Hepatocyte (in vitro differentiated cells): ENCODE data around the gene TRAF3IP1. TPM values are rescaled to one million over a fixed set of nuclear protein-coding genes. Genes with fewer than 3 reads are reported as not detected.
A peak's percentile ranks its signal among the peaks of the same experiment; 100 is the strongest.

Experiments used
- DNase-seq: peaks from one replicate; pipeline ENCODE4 v3.0.0-alpha.2; 2016; ENCODE audit warnings: low spot score
- H2AFZ ChIP-seq: fragments of 200-600 bp; sonication (generic); 2 replicates; pipeline ENCODE4 v1.6.0; 2016; ENCODE audit warnings: antibody characterized with exemption, mild to moderate bottlenecking
- H3K27ac ChIP-seq: fragments of 200-600 bp; sonication (generic); 2 replicates; pipeline ENCODE4 v1.5.1; 2016; ENCODE audit warnings: mild to moderate bottlenecking
- H3K27me3 ChIP-seq: fragments of 200-600 bp; sonication (generic); 2 replicates; pipeline ENCODE4 v1.6.1; 2016
- H3K36me3 ChIP-seq: fragments of 200-600 bp; sonication (generic); replicated peaks from 2 replicates; pipeline ENCODE4 v1.5.1; 2016; ENCODE audit warnings: low read depth; ENCODE audit not compliant: insufficient read depth
- H3K4me1 ChIP-seq: fragments of 200-600 bp; sonication (generic); 2 replicates; pipeline ENCODE4 v1.5.1; 2016; ENCODE audit warnings: mild to moderate bottlenecking, moderate library complexity; ENCODE audit not compliant: insufficient read depth
- H3K4me2 ChIP-seq: fragments of 200-600 bp; sonication (generic); 2 replicates; pipeline ENCODE4 v1.6.0; 2016
- H3K4me3 ChIP-seq: fragments of 200-600 bp; sonication (generic); 2 replicates; pipeline ENCODE4 v1.5.1; 2016; ENCODE audit warnings: mild to moderate bottlenecking
- H3K79me2 ChIP-seq: fragments of 200-600 bp; sonication (generic); 2 replicates; pipeline ENCODE4 v1.6.0; 2017; ENCODE audit warnings: mild to moderate bottlenecking
- H3K9me2 ChIP-seq: fragments of 200-600 bp; sonication (generic); replicated peaks from 2 replicates; pipeline ENCODE4 v1.6.0; 2017; ENCODE audit warnings: mild to moderate bottlenecking; ENCODE audit not compliant: insufficient read depth
- H3K9me3 ChIP-seq: fragments of 200-600 bp; sonication (generic); 2 replicates; pipeline ENCODE4 v1.5.1; 2016; ENCODE audit warnings: low read depth, mild to moderate bottlenecking
- H4K20me1 ChIP-seq: fragments of 200-600 bp; sonication (generic); 2 replicates; pipeline ENCODE4 v1.6.0; 2016; ENCODE audit warnings: mild to moderate bottlenecking; ENCODE audit not compliant: insufficient read depth, poor library complexity, severe bottlenecking
- CTCF ChIP-seq: fragments of 200-600 bp; sonication (generic); IDR thresholded peaks from 2 replicates; pipeline ENCODE4 v1.5.1; 2016; ENCODE audit warnings: antibody characterized with exemption, mild to moderate bottlenecking; ENCODE audit not compliant: poor library complexity
- EZH2 ChIP-seq: fragments of 200-600 bp; sonication (generic); IDR thresholded peaks from 2 replicates; pipeline ENCODE4 v1.6.1; 2016; ENCODE audit warnings: antibody characterized with exemption, mild to moderate bottlenecking, borderline replicate concordance
- EZH2phosphoT487 ChIP-seq: fragments of 200-600 bp; sonication (generic); IDR thresholded peaks from one replicate; pipeline ENCODE4 v1.6.1; 2018; ENCODE audit warnings: antibody characterized with exemption, mild to moderate bottlenecking, low read depth, moderate library complexity; ENCODE audit not compliant: unreplicated experiment, severe bottlenecking
- WGBS: methylation state at CpG from one replicate; pipeline ENCODE4 v1.1.6; 2016; ENCODE audit warnings: low lambda C conversion rate; ENCODE audit errors: missing lambda C conversion rate; 5-methylcytosine and 5-hydroxymethylcytosine counted together
- polyA plus RNA-seq: library from polyadenylated mRNA; unstranded; fragments of >200 nt; fragmentation: Nextera tagmentation; extraction: Ambion mirVana; gene quantifications from 2 replicates; pipeline ENCODE4 v1.2.1, GENCODE V29; 2016
- total RNA-seq: library from RNA; depleted of rRNA; stranded (reverse); fragments of >200 nt; gene quantifications from 2 replicates; pipeline ENCODE4 v1.2.3, GENCODE V29; 2014

TRAF3IP1 gene
- total and polyA plus RNA-seq, 2 experiments from 2014 or later = 9.0 to 9.1 TPM

DNA sequence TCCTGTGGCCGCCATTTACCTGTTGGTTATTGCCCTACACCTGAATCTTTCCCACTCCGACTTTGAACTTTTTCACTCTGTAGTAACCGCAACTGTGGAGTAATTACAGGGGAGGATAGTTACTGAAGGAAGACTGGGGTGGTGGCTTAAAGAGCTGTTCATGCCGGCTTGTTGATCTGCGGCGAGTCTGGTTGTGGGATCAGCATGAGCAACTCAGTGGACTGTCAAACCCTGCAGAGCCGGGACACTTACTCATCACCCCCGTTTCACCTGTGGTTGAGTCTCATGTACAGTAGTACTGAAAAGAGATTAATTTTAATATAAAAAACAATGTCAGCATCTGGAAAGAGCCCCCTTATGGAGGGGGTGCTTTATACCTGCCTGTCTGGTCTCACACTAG is 108.5 kb downstream of the TRAF3IP1 start:
- H4K20me1 ChIP-seq = peaks cover 24% of the 10 kb centered on the region
- no peak overlapping the region for H3K4me3 ChIP-seq
- no peaks in the 10 kb centered on the region for H3K9me3 ChIP-seq
- H2AFZ ChIP-seq = no peak overlapping the region
- peaks cover 69% of the 10 kb centered on the region for H3K79me2 ChIP-seq
- no peaks in the 10 kb centered on the region for H3K9me2 ChIP-seq
- TF ChIP-seq EZH2 = no peak
- TF ChIP-seq CTCF = no peak
- TF ChIP-seq EZH2phosphoT487 = no peak
- no peaks in the 10 kb centered on the region for H3K27me3 ChIP-seq
- 97% methylated on average over 8 of the region's 8 CpGs for WGBS
- H3K4me1 ChIP-seq = peaks cover 23% of the 10 kb centered on the region
- peak; percentile 1 for DNase-seq
- peak overlapping the region; percentile 76 for H3K4me2 ChIP-seq
- no peaks in the 10 kb centered on the region for H3K36me3 ChIP-seq
- no peak overlapping the region for H3K27ac ChIP-seq

- Histone ChIP-seq H3K79me2 (peaks cover 83% of the 10 kb centered on the region), H3K4me2 (no peak overlapping the region), H3K9me3 (no peaks in the 10 kb centered on the region), H3K27ac (no peak overlapping the region), H3K4me1 (peaks cover 18% of the 10 kb centered on the region), H3K36me3 (no peaks in the 10 kb centered on the region), H4K20me1 (peaks cover 24% of the 10 kb centered on the region), H2AFZ (no peak overlapping the region), H3K9me2 (no peaks in the 10 kb centered on the region), H3K4me3 (no peak overlapping the region), H3K27me3 (no peaks in the 10 kb centered on the region)
- DNase-seq = no peak
- WGBS = 98% methylated on average over 6 of the region's 6 CpGs
- no peak for TF ChIP-seq EZH2phosphoT487
- TF ChIP-seq EZH2 = no peak
- TF ChIP-seq CTCF = no peak
Observed at GRCh38 chr2:238430781-238431180, 110.5 kb downstream of the TRAF3IP1 start.

GRCh38 chr2:238431456-238431855 is 111.1 kb downstream of the TRAF3IP1 start:
- WGBS = 50% methylated on average over 1 of the region's 1 CpG
- Histone ChIP-seq H4K20me1 (peaks cover 24% of the 10 kb centered on the region), H3K36me3 (no peaks in the 10 kb centered on the region), H3K4me2 (no peak overlapping the region), H3K27ac (no peak overlapping the region), H3K4me3 (no peak overlapping the region), H3K9me3 (no peaks in the 10 kb centered on the region), H3K79me2 (peaks cover 87% of the 10 kb centered on the region), H3K27me3 (no peaks in the 10 kb centered on the region), H3K9me2 (no peaks in the 10 kb centered on the region), H2AFZ (no peak overlapping the region), H3K4me1 (peaks cover 15% of the 10 kb centered on the region)
- DNase-seq = no peak
- TF ChIP-seq EZH2phosphoT487 (no peak), CTCF (no peak), EZH2 (no peak)

GRCh38 chr2:238433300-238433915 is 113.1 kb downstream of the TRAF3IP1 start:
- Histone ChIP-seq H3K79me2 (peaks cover 90% of the 10 kb centered on the region), H3K27ac (no peak overlapping the region), H3K4me2 (no peak overlapping the region), H3K9me3 (no peaks in the 10 kb centered on the region), H3K27me3 (no peaks in the 10 kb centered on the region), H2AFZ (no peak overlapping the region), H3K4me3 (no peak overlapping the region), H4K20me1 (peaks cover 19% of the 10 kb centered on the region), H3K9me2 (no peaks in the 10 kb centered on the region), H3K4me1 (peaks cover 6% of the 10 kb centered on the region), H3K36me3 (no peaks in the 10 kb centered on the region)
- no peak for TF ChIP-seq EZH2phosphoT487
- no peak for TF ChIP-seq EZH2
- TF ChIP-seq CTCF = no peak
- DNase-seq = no peak
- WGBS = 92% methylated on average over 14 of the region's 14 CpGs
